IPS-NIHi7 (cell line): ENCODE results near the gene CACNA1D.

Source experiments
- DNase-seq: peaks from one replicate; pipeline ENCODE4 v3.0.0; 2012; ENCODE audit warnings: mixed read lengths; ENCODE audit errors: extremely low spot score

CACNA1D gene

DNA sequence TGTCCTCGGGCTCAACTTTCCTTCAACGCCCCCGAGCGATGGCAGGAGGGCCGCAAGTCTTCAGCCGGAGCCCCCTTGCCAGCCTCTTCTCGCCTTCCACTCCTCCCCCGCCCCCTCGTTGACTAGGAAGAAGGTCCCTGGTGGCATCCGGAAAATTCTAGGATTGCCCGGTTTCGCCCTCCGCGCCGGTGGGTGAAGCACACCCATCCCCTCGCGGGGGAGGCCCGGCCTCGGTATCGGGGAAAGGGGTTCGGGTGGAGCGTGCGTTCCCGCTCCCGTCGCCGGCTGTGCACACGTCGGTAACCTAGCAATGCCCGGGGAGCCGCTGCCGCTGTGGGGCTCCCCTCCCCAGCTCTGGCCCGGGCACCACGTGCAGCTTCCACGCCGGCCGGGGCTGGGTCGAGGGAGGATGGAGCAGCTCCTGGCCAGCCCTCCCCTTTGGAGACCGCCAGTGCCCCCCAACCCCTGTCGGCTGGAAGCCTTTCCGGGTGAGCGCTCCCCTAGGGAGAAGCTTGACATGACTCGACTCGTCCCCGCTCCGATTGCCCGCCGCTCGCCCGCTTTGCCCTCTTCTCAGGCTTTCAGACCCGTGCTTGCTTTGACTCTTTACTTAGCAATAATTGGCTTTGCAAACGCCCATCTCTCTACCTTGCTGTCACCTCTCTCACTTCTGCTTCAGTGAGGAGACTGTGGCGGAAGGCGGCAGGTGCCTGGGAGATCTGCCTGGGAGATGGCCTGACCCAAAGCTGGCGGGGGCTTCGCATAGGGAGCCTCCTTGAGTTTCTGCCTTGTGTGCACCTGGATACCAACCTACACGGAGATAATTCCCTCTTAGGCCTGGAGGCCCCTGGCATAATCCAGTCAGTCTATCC is 1.3 kb downstream of the CACNA1D start:
- peak; percentile 25 for DNase-seq

DNA sequence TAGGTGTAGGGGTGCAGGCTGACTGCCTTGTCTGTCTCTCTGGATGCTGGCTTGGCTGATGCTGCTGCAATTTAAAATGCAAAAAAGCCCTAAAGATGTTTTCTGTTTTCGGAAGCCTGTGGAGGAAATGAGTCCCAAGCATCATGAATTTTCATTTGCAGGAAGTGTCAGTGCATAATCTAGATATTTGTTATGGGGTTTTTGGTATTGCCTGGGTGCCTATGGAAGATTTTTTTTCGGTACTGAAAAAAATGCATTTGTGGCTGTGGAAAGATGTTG is 1.9 kb downstream of the CACNA1D start:
- DNase-seq, result no peak

DNA sequence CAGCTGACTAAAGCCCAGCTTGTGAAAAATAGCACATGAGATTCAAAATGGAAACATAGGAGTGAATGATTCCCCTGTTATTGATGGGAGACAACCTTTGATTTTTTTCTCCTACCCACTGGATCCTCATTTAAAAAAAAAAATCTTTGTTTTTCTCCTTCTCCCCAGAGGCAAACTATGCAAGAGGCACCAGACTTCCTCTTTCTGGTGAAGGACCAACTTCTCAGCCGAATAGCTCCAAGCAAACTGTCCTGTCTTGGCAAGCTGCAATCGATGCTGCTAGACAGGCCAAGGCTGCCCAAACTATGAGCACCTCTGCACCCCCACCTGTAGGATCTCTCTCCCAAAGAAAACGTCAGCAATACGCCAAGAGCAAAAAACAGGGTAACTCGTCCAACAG is 2.6 kb downstream of the CACNA1D start:
- DNase-seq, result no peak

- peak; percentile 37 for DNase-seq
Measured at GRCh38 chr3:53498806-53499641, 4.6 kb downstream of the CACNA1D start.

DNA sequence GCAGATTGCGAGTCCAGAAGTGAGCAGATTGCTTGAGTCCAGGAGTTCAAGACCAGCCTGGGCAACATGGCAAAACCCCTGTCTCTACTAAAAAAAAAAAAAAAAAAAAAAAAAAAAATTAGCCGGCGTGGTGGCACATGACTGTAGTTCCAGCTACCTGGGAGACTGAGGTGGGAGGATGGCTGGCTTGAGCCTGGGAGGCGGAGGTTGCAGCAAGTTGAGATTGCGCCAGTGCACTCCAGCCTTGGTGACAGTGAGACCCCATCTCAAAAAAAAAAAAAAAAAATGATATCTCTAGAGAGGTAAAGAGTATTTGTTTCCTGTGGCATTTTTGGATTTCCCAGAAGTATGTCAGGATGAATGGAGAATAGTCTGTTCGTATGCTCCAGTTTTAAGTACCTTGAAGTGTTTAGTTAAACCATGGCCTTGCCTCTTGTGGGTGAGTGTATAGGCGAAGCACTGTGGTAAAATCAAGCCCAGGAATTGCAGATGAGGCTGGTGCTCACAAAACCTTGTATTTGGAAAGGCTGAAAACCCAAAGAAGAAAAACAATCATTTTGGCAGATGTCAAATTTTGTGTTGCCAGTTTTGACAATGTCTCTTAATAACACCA is 5.9 kb downstream of the CACNA1D start:
- DNase-seq, result no peak

GRCh38 chr3:53501178-53501577 is 6.8 kb downstream of the CACNA1D start:
- no peak for DNase-seq

DNA sequence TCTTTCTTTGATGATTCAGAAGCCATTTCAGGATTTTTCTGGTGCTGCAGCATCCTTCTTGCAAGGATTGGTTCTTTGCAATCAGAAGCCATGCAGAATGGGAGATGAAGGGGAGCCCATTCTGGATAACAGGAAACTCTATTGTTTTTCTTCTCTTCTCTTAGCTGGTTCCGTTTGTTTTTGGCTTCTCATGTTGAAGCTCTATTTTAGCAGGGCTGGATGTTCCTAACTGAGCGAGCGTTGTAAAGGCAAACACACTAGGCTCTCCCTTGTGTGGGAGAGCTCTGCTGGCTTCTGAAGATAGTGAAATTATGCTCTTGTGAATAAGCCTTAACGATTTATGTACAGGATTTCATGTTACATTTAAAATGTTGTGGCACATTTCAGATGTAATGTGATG is 8.3 kb downstream of the CACNA1D start:
- no peak for DNase-seq

DNA sequence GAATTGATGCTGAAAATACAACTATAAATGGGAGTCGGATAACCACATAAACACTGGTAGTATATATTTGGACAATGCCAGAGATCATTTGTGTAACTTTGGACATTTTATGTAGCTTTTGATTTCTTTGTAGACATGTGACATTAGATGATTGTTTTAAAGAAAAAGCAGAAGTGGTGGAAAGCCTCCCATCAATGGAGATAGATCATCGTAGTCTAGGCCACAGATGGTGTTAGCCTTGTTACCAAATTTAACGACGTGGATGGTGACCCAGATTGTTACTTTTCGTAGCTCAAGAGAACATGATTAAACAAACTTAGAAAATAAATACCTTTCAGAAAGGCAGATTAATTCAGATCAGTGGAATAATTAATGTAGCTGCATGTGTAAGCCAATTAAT is 8.8 kb downstream of the CACNA1D start:
- no peak for DNase-seq

DNA sequence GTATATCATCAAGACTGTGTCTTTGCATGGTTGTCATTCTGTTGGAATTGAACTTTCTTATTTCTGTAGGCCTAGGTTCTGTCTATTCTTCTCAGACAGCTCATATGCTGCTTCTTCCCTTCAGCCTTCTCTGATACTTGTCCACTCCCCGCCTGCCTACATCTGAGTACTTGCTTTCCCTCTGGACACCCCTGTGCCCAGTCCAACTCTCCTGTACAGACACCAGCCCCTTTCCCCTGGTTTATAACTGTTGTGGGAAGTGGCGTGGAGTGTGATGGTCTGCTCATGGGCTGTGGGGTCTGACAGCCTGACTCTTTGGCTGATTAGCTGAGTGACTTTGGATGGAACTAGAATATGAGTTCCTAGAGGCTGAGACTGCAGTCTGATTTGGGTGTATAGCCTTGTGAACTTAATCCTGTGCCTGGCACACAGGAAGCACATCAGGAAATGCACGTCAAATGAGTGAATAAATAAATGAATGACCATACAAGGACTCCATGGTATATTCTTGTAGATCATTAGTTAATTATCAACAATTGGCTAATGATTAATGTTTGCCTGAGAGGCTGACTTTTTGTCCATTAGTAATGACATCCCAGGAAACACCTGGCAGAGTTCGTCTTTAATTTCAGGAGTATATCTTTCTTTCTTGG is 11.8 kb downstream of the CACNA1D start:
- no peak for DNase-seq

DNA sequence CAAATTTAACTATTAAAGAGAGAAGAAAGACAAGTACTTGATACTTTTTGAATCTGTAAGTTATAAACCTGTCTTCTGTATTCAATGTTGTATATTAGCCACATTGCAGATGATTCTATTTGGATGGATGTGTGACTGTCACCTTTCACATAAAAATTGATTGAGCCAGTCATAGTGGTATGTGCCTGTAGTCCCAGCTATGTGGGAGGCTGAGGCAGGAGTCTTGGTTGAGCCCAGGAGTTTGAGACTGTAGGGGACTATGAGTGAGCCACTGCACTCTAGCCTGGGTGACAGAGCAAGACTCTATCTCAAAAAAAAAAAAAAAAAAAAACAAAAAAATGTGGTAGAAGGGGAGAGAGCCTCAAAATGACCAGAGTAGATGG is 12.3 kb downstream of the CACNA1D start:
- no peak for DNase-seq

- no peak for DNase-seq
Measured at GRCh38 chr3:53509494-53509893, 15.1 kb downstream of the CACNA1D start.

- no peak for DNase-seq
Measured at GRCh38 chr3:53510508-53510907, 16.1 kb downstream of the CACNA1D start.

GRCh38 chr3:53511246-53511645 is 16.8 kb downstream of the CACNA1D start:
- no peak for DNase-seq

GRCh38 chr3:53513556-53514190 is 19.3 kb downstream of the CACNA1D start:
- no peak for DNase-seq

GRCh38 chr3:53516339-53516738 is 21.9 kb downstream of the CACNA1D start:
- DNase-seq, result no peak

- DNase-seq, result no peak
Measured at GRCh38 chr3:53518495-53518981, 24.1 kb downstream of the CACNA1D start.

DNA sequence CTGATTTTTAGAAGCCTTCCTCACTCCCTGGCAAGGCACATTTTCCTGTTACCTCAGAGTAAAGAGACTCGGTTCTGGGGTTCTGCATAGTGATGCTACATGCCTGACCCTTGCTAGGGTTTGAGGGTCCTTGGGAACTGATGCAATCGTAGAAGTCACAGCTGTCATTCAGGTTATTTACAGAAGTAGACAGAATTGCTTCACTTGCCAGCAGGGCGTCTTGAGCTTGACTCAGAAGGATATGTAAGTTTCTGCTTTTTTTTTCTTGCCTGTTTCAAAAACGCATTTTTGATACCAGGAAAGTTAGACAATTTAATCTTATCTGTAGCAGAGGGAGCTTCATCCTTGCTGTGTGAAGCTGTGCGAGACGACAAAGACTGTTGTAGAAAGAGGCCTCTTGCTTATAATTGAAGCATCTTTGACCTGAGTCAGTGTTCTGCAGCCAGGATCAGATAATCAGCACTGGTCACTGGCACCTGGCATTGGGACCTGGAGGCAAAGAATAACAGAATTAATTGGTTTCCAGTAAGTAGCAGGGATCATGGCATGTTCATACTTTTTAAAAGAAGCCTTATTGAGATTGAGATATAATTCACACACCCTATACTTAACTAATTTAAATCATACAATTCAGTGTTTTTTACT is 24.8 kb downstream of the CACNA1D start:
- no peak for DNase-seq

DNA sequence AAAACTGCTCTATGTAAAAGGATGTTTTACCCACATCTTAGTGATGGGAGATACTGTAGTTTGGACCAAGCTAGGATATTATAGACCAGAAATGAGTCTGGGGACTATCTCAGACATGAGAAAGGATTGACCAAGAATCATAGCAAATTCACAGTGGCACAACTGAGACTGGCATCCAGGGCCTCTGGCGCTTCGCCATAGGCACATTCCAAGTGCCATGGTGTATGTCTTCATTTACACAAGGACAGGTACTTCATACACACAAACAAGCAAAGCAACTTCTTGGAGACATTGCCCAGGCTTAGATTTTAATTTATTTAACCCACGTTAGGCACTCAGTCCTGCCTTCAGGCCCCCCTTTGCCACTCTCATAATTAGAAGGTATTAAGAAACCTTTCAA is 28.9 kb downstream of the CACNA1D start:
- no peak for DNase-seq

DNA sequence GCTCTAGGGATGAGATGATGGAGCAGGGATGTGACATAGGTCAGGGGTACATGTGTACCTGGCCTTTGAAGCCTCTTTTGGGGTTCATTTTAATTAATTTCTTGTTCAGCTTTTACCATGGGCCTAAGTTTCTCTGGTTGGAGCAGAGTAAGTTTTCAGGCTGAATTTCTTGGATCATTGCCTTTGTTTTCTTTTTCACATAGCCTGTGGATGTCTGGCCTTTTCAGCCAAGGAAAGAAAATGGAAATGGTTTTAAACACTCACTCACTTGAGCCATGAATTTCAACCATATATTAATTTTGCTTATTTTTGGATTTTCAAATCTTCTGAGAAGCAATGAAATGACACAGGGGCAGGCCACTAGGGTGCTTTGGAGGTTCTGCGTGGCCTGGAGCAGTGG is 30.2 kb downstream of the CACNA1D start:
- DNase-seq, result no peak

- no peak for DNase-seq
Measured at GRCh38 chr3:53525765-53526703, 31.6 kb downstream of the CACNA1D start.
